Sigmoid colon (tissue), 4 donors: Measurements from ENCODE around the gene ELMOD3.

ENCODE experiments used
- CTCF ChIP-seq, 4 experiments: fragments of 450-650 bp in 3 of 4; fragments of 200-600 bp in 1 of 4; IDR thresholded peaks; one replicate each; pipeline ENCODE4 v1.5.1; 2016 to 2019; ENCODE audit warnings: antibody characterized with exemption in 4 of 4, mild to moderate bottlenecking in 3 of 4, moderate library complexity in 2 of 4
- EP300 ChIP-seq, 4 donors: sonication (generic); formaldehyde crosslinking; IDR thresholded peaks; one replicate each; pipeline ENCODE4 v1.6.1; 2017; ENCODE audit warnings: antibody characterized with exemption in 4 of 4
- POLR2A ChIP-seq, 2 donors: fragments of 450-650 bp; IDR thresholded peaks; one replicate each; pipeline ENCODE4 v1.6.1; 2016; ENCODE audit warnings: antibody characterized with exemption in 2 of 2, mild to moderate bottlenecking in 2 of 2, moderate library complexity in 2 of 2

DNA sequence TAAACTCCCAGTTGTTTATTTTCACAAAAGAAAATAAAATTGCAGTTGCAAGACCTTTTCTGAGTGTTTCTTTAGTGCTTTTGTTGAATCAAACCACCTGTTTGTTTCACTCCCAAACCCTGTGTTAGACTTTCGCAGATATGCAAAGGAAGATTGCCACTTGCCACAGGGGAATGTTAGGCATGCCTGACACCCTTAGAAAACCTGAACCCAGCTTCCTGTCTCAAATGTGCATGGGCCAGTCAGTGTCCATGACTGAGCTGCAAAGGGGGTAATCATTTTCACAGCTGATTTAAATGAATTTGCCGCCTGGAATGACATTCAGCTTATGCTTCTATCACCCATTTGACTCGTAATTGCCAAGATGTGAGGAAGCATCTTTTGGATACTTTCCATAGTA lies 44.2 kb upstream of the ELMOD3 start:
- TF ChIP-seq CTCF (IDR thresholded peaks at IDR 0.05) (no peak), POLR2A (IDR thresholded peaks at IDR 0.05) (no peak), EP300 (IDR thresholded peaks at IDR 0.05) (no peak)
